Right lobe of liver (tissue), 6 donors: ENCODE results near the gene ST6GALNAC6. TPM values are rescaled to one million over a fixed set of nuclear protein-coding genes. Genes with fewer than 3 reads are reported as not detected.
A peak's percentile ranks its signal among the peaks of the same experiment; 100 is the strongest.

Source experiments
- ATAC-seq, 4 donors: fragments of 200-7000 bp; cut with Tn5 transposase; one replicate each; pipeline ENCODE4 v1.9.1; 2020; ENCODE audit warnings: mild to moderate bottlenecking in 4 of 4, moderate library complexity in 4 of 4
- DNase-seq, 3 donors: peaks; one replicate each; pipeline ENCODE4 v3.0.0-alpha.2; 2020
- H3K27ac ChIP-seq, 3 donors: fragments of 200-600 bp; one replicate each; pipeline ENCODE4 v1.8.0; 2022
- H3K27me3 ChIP-seq, 2 donors: fragments of 200-600 bp; one replicate each; pipeline ENCODE4 v1.8.0; 2022
- H3K36me3 ChIP-seq, 4 donors: fragments of 200-600 bp; sonication (generic) in 1 of 4; one replicate each; pipeline versions ENCODE4 v1.5.1 to v1.8.0; 2017 to 2022; ENCODE audit warnings: control low read depth in 1 of 4
- H3K4me1 ChIP-seq, 4 donors: fragments of 200-600 bp; sonication (generic) in 1 of 4; one replicate each; pipeline versions ENCODE4 v1.5.1 to v1.8.0; 2017 to 2022; ENCODE audit warnings: control low read depth in 1 of 4
- H3K4me3 ChIP-seq, 3 donors: fragments of 200-600 bp; one replicate each; pipeline ENCODE4 v1.8.0; 2022
- H3K9me3 ChIP-seq, 4 donors: fragments of 200-600 bp; sonication (generic) in 1 of 4; one replicate each; pipeline versions ENCODE4 v1.5.1 to v1.8.0; 2017 to 2022; ENCODE audit warnings: control low read depth in 1 of 4
- CTCF ChIP-seq, 4 donors: fragments of 200-600 bp in 3 of 4; fragments of 450-650 bp in 1 of 4; IDR thresholded peaks; one replicate each; pipeline versions ENCODE4 v1.5.1 to v1.8.0; 2016 to 2022; ENCODE audit warnings: antibody characterized with exemption in 4 of 4, mild to moderate bottlenecking in 2 of 4
- POLR2A ChIP-seq: fragments of 450-650 bp; IDR thresholded peaks from one replicate; pipeline ENCODE4 v1.6.1; 2017; ENCODE audit warnings: antibody characterized with exemption, mild to moderate bottlenecking
- WGBS: methylation state at CpG from one replicate; pipeline ENCODE4 v1.1.6; 2018; ENCODE audit warnings: low coverage, low lambda C conversion rate; ENCODE audit not compliant: insufficient coverage; ENCODE audit errors: missing lambda C conversion rate; 5-methylcytosine and 5-hydroxymethylcytosine counted together
- intact Hi-C, 2 donors: fragments of 100-400 bp; cut with DNase I; formaldehyde crosslinking; loops; one replicate each; pipeline versions ENCODE4 v1.11.2 to v1.14.1; 2022
- total RNA-seq, 6 experiments: library from RNA; depleted of rRNA in 2 of 6; stranded (reverse); fragments of >200 nt in 2 of 6; fragmentation: NEBNext Ultra II Directional in 3 of 6; extraction: Animal tissue kit (Norgen Biotek cat#: 25700) in 3 of 6; gene quantifications; one replicate each; pipeline versions ENCODE4 v1.1.0 to v1.2.4, GENCODE V29; 2016 to 2023
- donor health status: DM: no; HTN: yes; CAD: no.
- donor health status: DM: no; HTN: no; CAD: no.
- donor health status: DM: no; HTN: no; CAD: no.
- donor health status: DM: no; HTN: yes; CAD: no.
- donor health status: DM: no; HTN: yes; CAD: no.

Gene ST6GALNAC6
- total RNA-seq, 6 experiments from 2014 or later = 22.5 to 40.3 (median 29.8) TPM

- Histone ChIP-seq H3K9me3 (no peaks in the 10 kb centered on the region), H3K27ac (no peak overlapping the region), H3K36me3 (peaks cover 0 to 5% (median 0%) of the 10 kb centered on the region in 4 donors), H3K27me3 (no peaks in the 10 kb centered on the region), H3K4me1 (peaks cover 0 to 29% (median 15%) of the 10 kb centered on the region in 4 donors), H3K4me3 (no peak overlapping the region)
- intact Hi-C loops = loop anchor here (10.0 kb wide), 2 partner anchors 60 to 140 kb away; partner anchors contain the start of gene TOR2A (in 1 of the 2)
- no peak for TF ChIP-seq POLR2A
- no peak for TF ChIP-seq CTCF (IDR thresholded peaks at IDR 0.05)
- peak in 1 of 4 donors; percentile 9 for ATAC-seq
- WGBS = 93% methylated on average over 3 of the region's 19 CpGs
- DNase-seq = no peak
Measured at GRCh38 chr9:127874301-127875221, 24.8 kb downstream of the ST6GALNAC6 start.

DNA sequence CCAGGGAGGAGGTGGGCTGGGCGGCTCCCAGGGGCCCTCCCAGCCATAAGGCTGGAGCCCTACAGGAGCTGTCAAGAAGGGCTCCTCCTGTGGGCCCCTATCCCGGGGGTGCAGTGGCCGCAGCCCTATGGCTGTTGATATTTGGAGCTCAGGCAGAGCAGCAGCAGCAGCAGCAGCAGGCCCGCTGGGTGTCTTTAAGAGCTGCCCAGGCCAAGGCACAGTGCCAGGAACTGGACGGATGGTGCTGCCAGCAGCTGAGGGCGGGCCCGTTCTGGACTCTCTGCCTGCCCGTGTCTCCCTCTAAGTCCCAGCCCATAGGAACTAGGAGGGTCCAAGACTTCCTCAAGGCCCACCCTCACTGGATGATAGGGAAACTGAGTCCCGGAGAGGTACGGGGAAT, 25.5 kb downstream of the ST6GALNAC6 start:
- TF ChIP-seq CTCF (IDR thresholded peaks at IDR 0.05) (no peak), POLR2A (no peak)
- DNase-seq (peak; percentile 84 to 86 (median 85)), ATAC-seq (peak; percentile 50 to 59 (median 58))
- Histone ChIP-seq H3K9me3 (no peaks in the 10 kb centered on the region), H3K4me3 (no peak overlapping the region), H3K27me3 (no peaks in the 10 kb centered on the region), H3K36me3 (peaks cover 0 to 5% (median 0%) of the 10 kb centered on the region in 4 donors), H3K27ac (no peak overlapping the region), H3K4me1 (peaks cover 0 to 31% (median 15%) of the 10 kb centered on the region in 4 donors)
- intact Hi-C loops = loop anchor here (10.0 kb wide), 2 partner anchors 59 to 139 kb away; partner anchors contain the start of gene TOR2A (in 1 of the 2)
- 20% methylated on average over 2 of the region's 10 CpGs for WGBS

DNA sequence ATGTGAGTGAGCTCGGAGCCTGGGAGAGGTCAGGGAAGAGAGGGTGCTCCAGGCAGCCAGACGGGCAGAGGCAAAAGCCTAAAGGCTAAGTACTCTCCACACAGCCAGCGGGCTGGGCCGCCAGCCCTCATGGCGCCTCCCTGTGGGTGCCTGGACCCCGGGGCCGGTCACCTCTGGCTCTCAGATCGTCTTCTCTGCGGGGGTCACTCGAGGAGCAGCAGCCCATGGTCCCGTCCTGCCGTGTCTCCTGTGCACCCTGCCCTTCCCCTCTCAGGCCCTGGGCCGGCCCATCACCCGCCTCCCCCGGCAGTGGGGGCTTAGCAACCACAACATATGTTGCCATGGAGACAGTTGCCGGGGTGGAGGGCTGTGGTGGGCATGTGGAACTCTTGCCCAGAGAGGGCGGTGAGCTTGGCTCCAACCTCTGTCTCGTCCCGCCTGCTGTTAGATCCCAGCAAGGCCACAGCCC, 26.1 kb downstream of the ST6GALNAC6 start:
- Histone ChIP-seq H3K27ac (no peak overlapping the region), H3K4me3 (no peak overlapping the region), H3K36me3 (peaks cover 0 to 5% (median under 1%) of the 10 kb centered on the region in 4 donors), H3K9me3 (no peaks in the 10 kb centered on the region), H3K27me3 (no peaks in the 10 kb centered on the region), H3K4me1 (peaks cover 0 to 31% (median 15%) of the 10 kb centered on the region in 4 donors)
- peak in 1 of 3 donors; percentile 49 for DNase-seq
- WGBS = 66% methylated on average over 6 of the region's 19 CpGs
- intact Hi-C loops = loop anchor here (10.0 kb wide), 2 partner anchors 58 to 138 kb away; partner anchors contain the start of gene TOR2A (in 1 of the 2)
- TF ChIP-seq POLR2A (no peak), CTCF (IDR thresholded peaks at IDR 0.05) (no peak)
- ATAC-seq = no peak

GRCh38 chr9:127872369-127873222, 26.8 kb downstream of the ST6GALNAC6 start:
- Histone ChIP-seq H3K27me3 (no peaks in the 10 kb centered on the region), H3K36me3 (peaks cover 0 to 5% (median 2%) of the 10 kb centered on the region in 4 donors), H3K4me3 (no peak overlapping the region), H3K9me3 (no peaks in the 10 kb centered on the region), H3K4me1 (peaks cover 0 to 25% (median 12%) of the 10 kb centered on the region in 4 donors), H3K27ac (no peak overlapping the region)
- intact Hi-C loops = loop anchor here (10.0 kb wide), 2 partner anchors 58 to 138 kb away; partner anchors contain the start of gene TOR2A (in 1 of the 2)
- ATAC-seq (no peak), DNase-seq (no peak)
- TF ChIP-seq POLR2A = no peak
- no peak for TF ChIP-seq CTCF (IDR thresholded peaks at IDR 0.05)
- no CpG with 5 or more reads among the region's 20 CpGs for WGBS
